GM10266 (cell line): ENCODE results near the gene CACNA1A.

ENCODE experiments used
- DNase-seq: peaks from one replicate; pipeline ENCODE4 v3.0.0; 2012; ENCODE audit errors: extremely low spot score
- CTCF ChIP-seq: IDR thresholded peaks from 2 replicates; pipeline ENCODE4 v1.5.1; 2012; ENCODE audit warnings: mild to moderate bottlenecking, low read depth; ENCODE audit not compliant: control insufficient read depth, insufficient read depth; ENCODE audit errors: missing control alignments

The CACNA1A gene

GRCh38 chr19:13291913-13292312 is 214.4 kb downstream of the CACNA1A start:
- DNase-seq, result no peak
- no peak for TF ChIP-seq CTCF

- TF ChIP-seq CTCF, result no peak
Observed at GRCh38 chr19:13290741-13291140, 215.5 kb downstream of the CACNA1A start.

DNA sequence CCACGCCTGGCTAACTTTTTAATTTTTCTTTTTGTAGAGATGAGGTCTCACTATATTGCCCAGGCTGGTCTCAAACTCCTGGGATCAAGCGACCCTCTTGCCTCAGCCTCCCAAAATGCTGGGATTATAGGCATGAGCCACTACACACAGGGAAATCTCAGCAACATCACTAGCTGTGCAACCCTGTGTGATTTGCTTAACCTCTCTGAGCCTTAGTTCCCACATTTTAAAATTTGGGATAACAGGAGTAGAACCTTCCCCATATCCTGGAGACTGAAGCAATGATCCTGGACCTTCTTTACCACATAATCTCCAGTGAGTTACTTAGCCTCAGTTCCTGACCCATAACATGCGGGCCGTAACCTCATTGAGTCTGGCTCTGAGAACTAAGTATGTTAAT is 217.0 kb downstream of the CACNA1A start:
- no peak for TF ChIP-seq CTCF

More at GRCh38 chr19:13290741-13291140, 215.5 kb downstream of the CACNA1A start:
- no peak for DNase-seq

GRCh38 chr19:13286195-13286985 is 219.9 kb downstream of the CACNA1A start:
- DNase-seq, result no peak
- no peak for TF ChIP-seq CTCF

More for the DNA sequence above, 217.0 kb downstream of the CACNA1A start:
- no peak for DNase-seq

- no peak for DNase-seq
- no peak for TF ChIP-seq CTCF
Observed at GRCh38 chr19:13284929-13285928, 221.1 kb downstream of the CACNA1A start.

GRCh38 chr19:13283871-13284270 is 222.4 kb downstream of the CACNA1A start:
- no peak for DNase-seq
- TF ChIP-seq CTCF, result no peak
